Left hindlimb (tissue), 1 donor: ENCODE measurements around the gene PHYKPL.
"Not testable (repeated sequence)": the region's sequence is repeated elsewhere in the genome, so short reads cannot be mapped to it uniquely, and the experiment has no call there.

Source experiments
- DNase-seq: peaks from one replicate; pipeline ENCODE4 v3.0.0-alpha.2; 2018

PHYKPL gene

DNA sequence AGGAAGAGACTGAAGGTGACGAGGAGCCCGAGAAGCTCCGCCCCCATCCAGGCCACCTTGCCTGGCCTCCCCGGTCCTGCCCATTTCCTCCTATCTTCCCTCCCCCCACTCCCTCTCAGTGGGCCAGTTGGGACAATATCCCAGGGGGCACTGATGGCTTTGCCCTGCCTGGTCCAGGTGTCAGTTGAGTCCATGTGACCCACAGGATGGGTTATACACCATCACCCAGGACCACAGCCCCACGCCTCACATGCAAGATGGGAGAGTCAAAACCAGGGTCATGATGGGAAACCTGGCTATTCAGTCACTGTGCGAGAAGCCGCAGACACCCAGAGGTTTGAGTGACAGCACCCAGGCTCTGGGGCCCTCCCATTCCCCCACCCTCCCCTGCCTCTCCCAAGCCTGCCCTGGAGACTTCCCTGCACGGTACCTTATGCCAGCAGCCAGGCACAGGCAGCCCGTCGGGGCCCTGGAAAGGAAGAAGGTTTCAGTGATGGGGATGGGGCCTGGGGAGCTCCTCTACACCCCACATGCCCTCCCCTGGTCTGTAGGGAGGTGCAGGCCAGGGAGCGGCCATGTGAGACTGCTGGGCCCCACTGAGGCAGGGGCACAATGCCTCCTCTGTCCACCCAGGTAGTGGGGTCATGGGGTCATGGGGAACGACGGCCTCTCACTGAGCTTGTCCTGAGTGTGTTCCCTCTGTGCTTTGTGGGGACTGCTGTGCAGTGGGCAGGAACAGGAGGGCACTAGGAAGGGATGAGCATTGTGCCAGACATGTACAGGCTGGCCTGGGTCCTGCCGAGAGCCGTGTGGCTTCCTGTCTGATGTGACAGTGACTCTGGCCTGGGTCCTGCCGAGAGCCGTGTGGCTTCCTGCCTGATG, 6.3 kb upstream of the PHYKPL start:
- DNase-seq: no peak

DNA sequence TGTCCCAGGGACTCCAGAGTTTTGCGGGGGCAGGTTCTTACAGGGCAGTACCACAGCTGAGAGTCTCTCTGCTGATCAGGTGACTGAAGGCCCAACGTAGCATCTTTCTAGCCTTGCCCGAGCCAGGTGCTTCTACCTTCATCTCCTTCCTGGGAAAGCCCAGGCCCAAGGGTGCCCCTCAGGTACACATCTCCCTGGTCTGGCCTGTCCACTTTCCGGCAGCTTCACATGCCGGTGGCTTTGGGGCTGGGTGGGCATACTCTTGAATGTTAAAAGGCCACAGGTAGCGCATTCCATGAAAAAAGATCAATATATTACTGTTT, 5.7 kb upstream of the PHYKPL start:
- DNase-seq: no peak

DNA sequence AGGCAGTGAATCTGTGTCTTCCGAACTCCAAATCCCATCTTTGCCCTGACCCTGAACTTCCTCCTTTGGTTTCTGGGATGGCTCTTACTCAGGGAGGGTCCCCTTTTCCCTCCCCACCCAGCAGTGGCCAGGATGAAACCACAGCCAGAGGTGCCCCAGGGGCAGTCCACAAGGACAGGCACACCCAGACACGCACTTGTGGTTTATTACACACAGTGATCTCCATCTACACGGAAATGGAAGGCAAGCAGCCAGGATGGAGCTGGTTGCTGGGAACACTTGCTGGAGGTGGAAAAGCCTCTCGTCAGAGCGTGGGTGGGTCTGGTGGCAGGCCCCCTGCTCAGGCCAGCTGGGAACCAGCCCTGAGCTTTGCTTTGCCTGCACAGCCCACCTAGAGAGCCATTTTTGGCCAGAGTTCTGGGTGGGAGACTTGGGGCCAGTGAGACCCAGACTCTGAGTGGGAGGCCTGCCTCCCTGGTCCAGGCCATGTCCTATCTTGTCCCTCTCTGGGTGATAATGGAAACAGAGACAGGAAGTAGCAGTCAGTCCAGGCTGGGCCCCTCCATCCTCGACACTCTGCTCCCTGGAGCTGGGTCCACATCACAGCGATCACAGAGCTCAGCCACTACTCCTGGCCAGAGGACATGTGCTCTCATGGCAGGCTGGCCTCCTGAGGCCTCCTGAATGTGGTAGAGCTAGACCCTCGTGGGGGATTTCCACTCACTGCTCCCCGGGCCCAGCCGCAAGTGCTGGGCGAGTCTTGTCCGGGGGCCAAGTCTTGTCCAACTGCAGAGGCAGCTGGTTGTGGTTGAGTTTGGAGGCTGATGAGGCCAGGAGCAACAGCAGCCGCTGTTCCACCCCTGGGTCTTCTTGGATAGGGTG, 5.1 kb upstream of the PHYKPL start:
- no peak for DNase-seq

DNA sequence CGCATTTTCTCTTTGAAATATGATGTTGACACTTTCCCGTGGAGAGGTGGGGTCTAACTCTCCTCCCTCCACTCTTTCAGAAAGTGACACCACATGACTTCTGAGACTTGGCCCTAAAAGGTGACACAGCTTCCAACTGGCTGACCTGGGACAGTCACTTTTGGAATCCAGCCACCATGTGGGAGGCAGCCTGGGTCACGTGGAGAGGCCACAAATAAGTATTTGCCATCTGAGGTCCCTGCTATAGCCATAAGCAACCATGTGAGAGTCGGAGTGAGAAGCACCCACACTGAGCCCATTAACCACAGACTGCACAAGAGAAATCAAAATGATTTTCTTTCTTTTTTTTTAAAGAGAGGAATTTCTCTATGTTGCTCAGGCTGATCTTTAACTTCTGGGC, 4.1 kb upstream of the PHYKPL start:
- DNase-seq: no peak

DNA sequence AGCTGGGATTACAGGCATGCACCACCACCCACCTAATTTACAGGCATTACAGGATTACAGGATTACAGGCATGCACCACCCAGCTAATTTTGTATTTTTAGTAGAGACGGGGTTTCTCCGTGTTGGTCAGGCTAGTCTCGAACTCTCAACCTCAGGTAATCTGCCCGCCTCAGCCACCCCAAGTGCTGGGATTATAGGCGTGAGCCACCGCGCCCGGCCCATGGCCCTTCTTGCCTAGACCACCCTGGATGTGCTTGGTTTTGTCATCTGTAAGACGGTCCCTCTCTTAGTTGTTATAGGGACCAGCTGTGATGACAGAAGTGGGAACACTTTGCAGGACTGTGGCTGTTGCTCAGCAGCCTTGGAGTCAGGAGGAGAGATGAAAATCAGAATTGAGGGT, 3.5 kb upstream of the PHYKPL start:
- no peak for DNase-seq

DNA sequence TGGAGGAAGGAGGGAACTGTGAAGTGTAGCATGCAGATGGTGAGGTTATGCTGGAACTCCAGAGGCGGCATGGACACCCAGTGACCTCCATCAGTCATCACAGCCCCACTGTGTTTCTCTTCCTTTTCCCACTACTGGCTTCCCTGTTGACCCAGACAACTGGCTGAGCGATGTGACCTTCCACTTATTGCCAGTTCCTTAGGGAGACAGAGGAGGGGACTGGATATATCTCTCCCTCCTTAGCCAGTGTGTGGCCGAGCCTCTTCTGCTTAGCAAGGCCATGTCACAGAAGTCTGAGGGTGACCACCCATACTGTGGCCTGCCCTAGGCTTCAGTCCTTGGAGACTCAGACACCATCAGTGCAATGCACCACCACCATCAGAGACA, 3.0 kb upstream of the PHYKPL start:
- DNase-seq: no peak

DNA sequence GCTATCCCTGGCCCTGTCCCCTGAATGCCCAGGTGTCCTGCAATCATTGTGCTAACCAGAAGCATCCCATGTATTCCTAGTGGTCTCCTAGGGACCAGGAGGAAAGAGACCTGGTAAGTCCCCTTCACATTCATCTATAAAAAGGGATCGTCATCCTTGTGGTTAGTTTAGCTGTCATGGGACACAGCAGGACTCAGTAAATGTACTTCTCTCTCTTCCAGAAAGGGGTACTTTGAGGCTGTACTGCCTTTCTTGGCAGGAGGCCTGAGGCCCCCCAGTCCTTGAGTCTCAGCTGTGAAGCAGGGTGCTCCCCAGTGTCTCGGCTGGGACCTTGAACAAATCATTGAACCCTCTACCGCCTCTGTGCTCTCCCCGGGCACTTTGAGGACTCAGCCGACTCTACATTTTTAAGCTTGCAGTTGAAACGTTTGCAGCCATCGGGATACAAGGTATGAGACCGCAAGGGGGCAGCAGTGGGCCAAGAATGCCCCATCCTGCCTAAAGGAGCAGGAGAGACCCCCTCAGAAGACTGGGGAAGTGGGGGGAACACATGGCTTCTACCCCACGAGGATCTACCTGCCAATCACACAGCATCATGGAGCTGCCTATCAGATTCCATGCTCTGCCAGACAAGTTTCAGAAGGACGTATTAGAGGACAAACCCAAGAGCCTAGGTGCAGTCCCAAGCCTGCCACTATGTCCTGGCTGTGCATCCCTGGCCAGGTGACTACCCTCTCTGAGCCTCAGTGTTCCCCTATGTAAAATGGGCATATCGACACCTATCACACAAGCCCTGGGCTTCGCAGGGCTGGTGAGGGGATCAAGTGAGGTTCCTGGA, 2.4 kb upstream of the PHYKPL start:
- peak; percentile 79 for DNase-seq

DNA sequence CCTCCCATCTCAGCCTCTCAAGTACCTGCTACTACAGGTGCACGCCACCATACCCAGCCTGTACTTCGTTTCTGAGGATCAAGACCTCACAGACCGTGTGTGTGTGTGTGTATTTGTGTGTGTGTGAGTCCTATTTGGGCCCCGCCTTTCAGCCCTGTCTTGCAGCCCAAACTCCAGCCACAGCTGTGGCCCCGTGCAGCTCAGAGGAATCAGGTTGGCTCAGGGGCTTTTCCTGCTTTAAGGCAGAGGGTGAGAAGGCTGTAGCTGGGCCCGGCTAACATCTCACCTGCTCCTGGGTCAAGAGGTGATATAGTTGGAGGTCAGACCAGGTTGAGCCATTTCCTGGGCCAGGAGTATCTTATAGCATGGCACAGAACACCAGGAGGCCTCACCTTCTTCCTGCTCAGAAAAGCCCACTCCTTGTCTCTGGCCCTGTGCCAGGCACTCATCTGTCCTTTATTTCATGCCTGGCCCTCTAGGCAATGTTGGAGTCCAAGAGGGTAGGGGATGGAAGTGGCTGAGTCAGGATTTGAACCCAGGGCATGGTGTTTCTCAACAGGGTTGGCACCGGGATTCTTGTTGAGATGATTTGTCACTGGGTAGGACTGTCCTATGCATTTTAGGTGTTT, 1.6 kb upstream of the PHYKPL start:
- no peak for DNase-seq

DNA sequence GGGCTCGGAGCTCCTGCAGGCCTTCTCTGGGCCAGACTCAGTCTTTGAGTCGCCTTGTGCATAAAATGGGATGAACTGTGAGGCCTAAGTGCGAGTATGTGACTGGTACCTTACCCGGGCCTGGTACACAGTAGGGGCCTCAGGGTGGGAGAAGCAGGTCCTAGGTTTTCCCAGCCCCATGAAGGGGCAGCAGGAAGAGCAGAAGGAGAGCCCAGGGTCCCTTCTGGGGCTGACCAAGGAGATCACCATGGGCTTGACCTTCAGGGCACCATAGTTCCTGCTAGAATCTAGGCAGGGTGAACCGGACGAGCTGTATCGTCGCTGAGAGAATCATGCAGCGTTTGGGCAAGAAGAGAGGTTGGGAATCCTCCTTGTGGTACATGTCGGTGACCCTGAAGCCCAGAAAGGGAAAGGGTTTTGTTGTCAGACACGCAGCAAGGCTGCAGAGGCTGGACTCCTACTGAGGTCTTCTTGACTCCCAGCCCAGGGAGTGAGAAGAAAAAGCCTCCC, 373 bp upstream of the PHYKPL start:
- no peak for DNase-seq

DNA sequence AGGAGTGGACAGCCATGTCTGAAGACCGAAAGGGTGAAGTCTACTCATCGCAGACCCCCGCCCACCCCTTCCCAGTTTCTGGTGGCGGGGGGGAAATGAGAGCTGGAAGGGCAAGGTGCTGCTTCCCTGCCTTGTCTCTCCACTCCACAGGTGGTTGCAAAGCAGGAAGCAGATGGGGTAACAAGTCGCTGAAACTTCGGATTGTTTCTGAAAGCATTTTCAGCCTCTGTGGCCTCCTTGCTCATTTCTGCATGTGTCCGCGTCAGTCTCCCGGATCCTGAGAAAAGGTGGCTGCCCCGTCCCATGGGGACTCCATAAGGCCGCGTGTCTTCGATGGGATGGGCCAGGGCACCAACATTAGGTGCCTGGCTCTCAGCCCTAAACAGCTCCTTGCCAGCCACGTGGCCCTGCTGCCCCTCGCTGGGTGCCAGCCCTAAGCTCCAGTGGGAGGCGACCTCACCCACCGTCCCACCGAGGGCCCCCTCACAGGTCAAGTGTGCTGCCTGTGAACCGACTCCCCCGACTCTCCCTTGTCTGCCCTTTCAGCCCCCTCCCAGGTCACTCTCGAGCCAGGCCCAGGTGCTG, 971 bp downstream of the PHYKPL start:
- DNase-seq: peak; percentile 23

DNA sequence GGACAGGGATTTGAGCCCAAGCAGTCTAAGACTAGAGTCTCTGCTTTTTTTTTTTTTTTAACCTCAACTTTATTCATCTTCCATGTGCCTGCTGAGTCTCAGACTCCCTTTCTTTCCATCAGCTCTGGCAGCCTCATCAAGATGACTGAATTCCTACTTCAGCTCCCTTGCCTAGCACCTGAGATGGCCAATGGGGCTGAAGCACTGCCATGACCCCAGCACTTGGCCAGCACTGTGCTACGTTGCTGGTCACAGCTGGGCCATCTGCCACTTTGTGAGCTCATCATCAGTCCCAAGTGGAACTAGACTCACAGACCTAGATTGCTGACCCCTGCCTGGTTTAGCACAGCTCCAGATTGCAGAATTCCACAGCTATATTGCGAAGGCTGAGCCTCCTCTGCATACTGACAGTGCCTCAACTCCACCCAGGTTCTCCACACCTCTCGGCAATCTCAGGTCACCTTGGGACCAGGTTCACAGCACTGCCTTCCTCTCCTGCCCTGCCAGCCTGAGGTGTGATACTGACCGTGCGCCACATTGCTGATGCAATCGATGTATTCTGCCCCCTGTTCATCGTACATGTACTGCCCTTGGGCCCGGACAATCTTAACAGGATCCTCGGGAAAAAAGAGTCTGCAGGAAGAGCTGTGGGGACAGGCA, 1.6 kb downstream of the PHYKPL start:
- no peak for DNase-seq

DNA sequence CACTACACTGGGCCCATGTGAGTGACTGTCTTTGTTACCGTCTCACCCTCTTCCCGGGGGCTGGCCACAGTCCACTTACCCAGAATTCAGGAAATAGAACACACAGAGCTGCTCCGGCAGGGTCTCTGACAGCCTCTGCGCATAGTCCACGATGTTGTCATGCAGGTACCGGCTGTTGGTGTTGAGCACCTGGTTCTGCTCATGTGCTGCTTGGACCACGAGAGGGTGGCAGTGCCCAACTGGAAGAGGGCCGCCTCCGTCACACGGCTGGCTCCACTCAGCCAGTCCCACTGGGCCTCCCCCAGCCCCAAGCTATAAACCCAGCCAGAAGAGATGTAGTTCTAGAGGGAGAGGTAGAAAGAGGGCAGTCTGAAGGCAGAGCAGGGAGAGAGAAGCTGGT, 2.7 kb downstream of the PHYKPL start:
- no peak for DNase-seq

DNA sequence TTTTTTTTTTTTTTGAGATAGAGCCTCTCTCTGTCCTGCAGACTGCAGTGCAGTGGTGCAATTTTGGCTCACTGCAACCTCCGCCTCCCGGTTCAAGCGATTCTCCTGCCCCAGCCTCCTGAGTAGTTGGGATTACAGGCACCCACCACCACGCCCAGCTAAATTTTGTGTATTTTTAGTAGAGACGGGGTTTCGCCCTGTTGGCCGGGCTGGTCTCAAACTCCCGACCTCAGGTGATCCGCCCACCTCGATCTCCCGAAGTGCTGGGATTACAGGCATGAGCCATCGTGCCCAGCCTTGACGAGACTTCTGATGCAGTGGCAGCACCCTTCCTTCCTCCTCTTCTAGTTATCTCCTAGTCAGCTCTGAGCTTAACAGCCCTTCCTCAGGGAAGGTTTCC, 3.5 kb downstream of the PHYKPL start:
- DNase-seq: not testable (repeated sequence)

DNA sequence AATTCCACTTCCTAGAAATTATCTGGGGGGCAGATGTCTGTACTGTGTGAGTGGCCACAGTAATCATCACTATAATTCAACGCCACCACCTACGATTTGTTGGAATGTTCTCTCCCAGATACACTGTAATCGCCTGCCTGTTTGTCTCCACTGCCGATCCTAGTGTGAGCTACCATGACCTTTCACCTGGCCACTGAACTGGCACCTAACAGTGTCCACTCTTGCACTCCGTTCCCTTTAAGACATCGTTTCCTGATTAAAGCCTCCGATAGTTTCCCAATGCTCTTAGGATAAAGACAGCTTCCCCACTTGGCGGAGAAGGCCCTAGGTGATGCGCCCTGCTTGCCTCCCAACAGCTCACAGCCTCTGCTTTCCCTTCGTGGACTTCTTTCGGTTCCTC, 4.0 kb downstream of the PHYKPL start:
- no peak for DNase-seq

DNA sequence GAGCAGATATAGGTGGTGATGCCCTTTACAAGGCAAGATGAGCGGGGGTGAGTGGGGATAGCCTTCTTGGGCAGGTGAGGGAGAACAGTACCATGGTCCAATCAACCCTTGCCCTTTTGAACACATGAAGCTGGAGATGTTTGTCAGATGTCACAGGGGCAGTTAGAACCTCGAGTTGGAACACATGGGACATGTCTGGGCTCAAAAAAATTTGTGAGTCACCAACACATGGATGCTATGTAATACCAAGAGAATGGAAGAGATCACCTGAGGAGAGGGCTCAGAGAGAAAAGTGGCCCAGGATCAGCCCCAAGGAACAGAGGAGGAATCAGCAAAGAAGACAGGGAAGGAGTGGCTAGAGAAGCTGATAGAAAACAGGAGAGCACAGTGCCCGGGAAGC, 4.7 kb downstream of the PHYKPL start:
- DNase-seq: no peak

DNA sequence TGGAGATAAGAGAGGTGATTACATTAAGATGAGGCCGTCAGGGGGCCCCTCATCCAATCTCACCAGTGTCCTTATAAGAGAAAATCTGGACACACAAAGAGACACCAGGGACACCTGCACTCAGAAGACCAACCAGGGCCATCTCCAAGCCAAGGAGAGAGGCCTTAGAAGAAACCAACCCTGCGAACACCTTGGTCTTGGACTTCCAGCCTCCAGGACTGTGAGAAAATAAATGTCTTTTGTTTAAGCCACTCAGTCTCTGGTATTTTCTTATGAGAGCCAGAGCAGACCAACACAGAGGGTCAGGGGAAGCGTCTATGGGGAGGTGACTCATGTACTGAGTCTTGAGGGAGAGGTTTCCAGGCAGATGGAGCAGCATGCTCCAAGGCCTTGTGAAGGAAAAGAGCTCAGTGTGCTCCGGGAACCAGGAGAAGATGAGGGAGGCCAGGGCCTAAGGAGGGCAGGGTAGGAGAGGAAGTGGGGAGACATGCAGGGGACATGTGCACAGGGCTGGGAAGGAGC, 5.4 kb downstream of the PHYKPL start:
- no peak for DNase-seq

DNA sequence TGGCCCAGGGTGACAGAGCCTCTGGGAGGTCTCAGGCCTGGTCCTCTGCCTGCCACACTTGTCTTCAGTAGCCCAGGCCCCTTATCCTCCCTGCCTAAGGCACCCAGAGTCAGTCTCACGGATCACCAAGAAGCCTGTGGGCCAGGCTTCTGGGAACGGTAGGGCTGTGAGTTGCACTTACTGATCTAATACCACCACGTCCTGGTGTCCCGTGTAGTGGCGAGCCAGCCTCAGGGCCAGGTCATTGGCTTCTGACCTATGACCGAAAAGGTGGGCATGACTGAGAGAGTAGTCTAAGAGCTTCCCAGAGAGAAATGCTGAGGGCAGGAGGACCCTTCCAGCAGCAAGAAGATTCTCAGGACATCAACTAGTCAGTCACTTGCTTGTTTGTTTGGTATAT, 7.4 kb downstream of the PHYKPL start:
- DNase-seq: no peak

DNA sequence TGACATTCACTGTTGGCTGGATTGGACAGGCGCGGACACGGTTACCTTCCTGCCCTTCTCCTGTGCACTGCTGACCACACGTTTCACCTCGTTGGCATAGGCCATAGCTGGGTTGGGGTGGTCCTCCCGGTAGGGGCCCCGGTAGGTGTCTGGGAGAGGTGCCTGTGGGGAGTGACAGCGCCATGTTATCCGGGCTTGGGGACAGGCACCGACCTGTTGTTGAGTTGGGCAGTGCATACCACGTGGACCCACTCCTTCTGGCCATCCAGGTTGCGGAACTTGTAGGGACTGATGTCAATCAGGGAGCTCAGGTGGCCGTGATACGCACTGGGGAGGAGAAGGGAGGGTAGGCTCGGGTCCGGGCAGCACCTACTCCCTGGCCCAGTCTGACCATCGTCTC, 8.2 kb downstream of the PHYKPL start:
- DNase-seq: no peak

DNA sequence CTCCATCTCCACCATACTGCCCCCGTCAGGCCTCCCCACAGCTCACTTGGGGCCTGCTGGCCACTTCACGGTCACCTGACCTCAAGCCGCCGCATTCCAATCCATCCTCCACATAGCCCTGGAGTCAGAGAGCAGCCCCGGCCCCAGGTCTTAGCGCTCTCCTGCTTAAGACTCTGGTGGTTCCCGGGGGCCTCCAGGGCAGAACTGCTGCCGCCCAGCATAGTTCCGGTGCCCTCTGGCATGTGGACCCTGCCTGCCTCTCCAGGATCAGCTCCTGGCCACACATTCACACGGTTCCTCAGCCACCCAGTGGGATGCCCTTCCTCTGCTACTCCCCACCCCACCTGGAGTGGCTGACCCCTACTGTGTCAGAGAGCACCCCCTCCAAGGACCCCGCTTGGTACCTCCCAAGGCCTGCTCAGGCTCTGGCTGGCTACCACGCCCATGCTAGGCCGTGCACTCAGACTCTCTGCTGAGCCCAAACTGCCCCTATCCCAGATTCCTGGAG, 8.7 kb downstream of the PHYKPL start:
- no peak for DNase-seq

DNA sequence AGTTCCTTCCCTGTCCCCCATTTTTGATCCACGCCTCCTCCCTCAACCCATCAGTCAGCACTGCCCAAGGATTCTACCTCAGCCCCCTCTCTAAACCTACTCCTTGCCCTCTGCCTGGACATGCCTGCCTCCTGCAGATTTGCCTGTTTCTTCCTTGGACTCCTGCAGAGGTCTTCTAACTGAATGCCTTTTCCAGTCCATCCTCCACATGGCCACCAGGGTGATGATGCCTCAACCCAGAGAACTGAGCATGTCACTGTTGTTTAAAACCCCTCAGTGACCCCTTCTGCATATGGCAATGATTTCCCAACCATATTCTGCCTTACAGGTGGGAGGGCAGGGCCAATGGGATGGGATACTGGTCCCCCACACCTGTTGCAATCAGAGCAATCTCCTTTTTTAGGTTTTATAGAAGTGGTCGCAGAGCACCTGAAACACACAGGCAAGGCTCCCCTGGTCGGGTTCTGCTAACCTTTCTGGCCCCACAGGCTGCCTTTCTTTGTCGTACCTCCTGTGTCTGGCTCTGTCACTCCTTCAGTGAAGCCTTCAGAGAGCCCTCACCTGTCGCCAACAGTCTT, 9.3 kb downstream of the PHYKPL start:
- DNase-seq: no peak

DNA sequence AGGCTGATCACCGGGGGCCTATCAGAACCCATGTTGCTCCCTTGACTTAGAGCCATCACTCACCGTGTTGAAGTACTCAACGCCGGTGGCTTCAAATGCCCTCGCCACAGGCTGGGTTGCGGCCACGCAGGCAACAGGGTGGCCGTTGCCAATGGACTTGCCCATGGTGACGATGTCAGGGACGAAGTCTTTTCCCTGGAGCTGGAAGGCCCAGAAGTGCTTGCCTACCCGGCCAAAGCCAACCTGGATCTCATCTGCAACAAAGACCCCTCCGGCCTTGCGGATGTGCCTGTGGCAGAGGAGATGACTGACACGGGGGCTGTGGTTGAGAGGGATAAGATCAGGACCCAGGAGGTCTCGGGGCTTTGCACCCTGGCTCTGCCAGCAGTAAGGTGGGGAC, 10.3 kb downstream of the PHYKPL start:
- DNase-seq: no peak
